Progenitor cell of endocrine pancreas (in vitro differentiated cells): ENCODE measurements around the gene TMEM51. TPM values are rescaled to one million over a fixed set of nuclear protein-coding genes. Genes with fewer than 3 reads are reported as not detected.
"Not testable (repeated sequence)": the region's sequence is repeated elsewhere in the genome, so short reads cannot be mapped to it uniquely, and the experiment has no call there.

Source experiments
- DNase-seq: peaks from one replicate; pipeline ENCODE4 v3.0.0; 2021; ENCODE audit warnings: low spot score; ENCODE audit not compliant: unreplicated experiment
- H3K27ac Mint-ChIP-seq: 2 replicates; pipeline ENCODE4 v1.8.0; 2021; ENCODE audit warnings: mild to moderate bottlenecking, moderate library complexity, mixed read lengths
- H3K27me3 Mint-ChIP-seq: 2 replicates; pipeline ENCODE4 v1.8.0; 2021; ENCODE audit warnings: mixed read lengths
- H3K36me3 Mint-ChIP-seq: 2 replicates; pipeline ENCODE4 v1.8.0; 2022; ENCODE audit warnings: mixed read lengths; ENCODE audit not compliant: insufficient read depth
- H3K4me1 Mint-ChIP-seq: 2 replicates; pipeline ENCODE4 v1.8.0; 2021; ENCODE audit warnings: low read depth, mixed read lengths
- H3K4me3 Mint-ChIP-seq: 2 replicates; pipeline ENCODE4 v1.8.0; 2021; ENCODE audit warnings: low read depth, mild to moderate bottlenecking, moderate library complexity, mixed read lengths
- H3K9me3 Mint-ChIP-seq: 2 replicates; pipeline ENCODE4 v1.8.0; 2021; ENCODE audit warnings: low read depth, mixed read lengths
- total RNA-seq: library from RNA; stranded (reverse); gene quantifications from 2 replicates; pipeline ENCODE4 v1.2.1, GENCODE V29; 2021
- TF ChIP-seq, protein P1 (sequence below): fragments of 200-600 bp; sonication (generic); IDR thresholded peaks from one replicate; pipeline ENCODE4 v1.5.0; 2021; ENCODE audit warnings: antibody characterized with exemption, mild to moderate bottlenecking; ENCODE audit not compliant: unreplicated experiment

TMEM51 gene
- total RNA-seq, 1 donor from 2014 or later = 14.8 TPM

DNA sequence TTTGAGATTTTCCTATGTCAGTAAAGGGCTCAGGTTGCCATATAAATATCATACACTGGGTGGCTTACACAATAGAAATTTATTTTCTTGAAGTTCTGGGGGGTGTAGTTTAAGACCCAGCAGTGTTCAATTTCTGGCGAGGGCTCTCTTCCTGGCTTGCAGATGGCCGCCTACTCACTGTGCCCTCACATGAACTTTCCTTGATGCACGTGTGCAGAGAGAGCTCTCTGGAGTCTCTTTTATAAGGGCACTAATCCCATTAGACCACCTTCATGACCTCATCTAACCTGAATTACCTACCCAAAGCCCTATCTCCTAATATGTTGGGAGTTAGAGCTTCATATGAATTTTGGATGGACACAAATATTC lies 21.1 kb downstream of the TMEM51 start:
- Mint-ChIP-seq H3K36me3 (no peaks in the 10 kb centered on the region), H3K4me1 (peaks cover 16% of the 10 kb centered on the region), H3K4me3 (no peak overlapping the region), H3K9me3 (no peaks in the 10 kb centered on the region), H3K27me3 (no peaks in the 10 kb centered on the region), H3K27ac (no peak overlapping the region)
- DNase-seq = no peak
- TF ChIP-seq, protein P1, sequence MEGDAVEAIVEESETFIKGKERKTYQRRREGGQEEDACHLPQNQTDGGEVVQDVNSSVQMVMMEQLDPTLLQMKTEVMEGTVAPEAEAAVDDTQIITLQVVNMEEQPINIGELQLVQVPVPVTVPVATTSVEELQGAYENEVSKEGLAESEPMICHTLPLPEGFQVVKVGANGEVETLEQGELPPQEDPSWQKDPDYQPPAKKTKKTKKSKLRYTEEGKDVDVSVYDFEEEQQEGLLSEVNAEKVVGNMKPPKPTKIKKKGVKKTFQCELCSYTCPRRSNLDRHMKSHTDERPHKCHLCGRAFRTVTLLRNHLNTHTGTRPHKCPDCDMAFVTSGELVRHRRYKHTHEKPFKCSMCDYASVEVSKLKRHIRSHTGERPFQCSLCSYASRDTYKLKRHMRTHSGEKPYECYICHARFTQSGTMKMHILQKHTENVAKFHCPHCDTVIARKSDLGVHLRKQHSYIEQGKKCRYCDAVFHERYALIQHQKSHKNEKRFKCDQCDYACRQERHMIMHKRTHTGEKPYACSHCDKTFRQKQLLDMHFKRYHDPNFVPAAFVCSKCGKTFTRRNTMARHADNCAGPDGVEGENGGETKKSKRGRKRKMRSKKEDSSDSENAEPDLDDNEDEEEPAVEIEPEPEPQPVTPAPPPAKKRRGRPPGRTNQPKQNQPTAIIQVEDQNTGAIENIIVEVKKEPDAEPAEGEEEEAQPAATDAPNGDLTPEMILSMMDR = no peak

DNA sequence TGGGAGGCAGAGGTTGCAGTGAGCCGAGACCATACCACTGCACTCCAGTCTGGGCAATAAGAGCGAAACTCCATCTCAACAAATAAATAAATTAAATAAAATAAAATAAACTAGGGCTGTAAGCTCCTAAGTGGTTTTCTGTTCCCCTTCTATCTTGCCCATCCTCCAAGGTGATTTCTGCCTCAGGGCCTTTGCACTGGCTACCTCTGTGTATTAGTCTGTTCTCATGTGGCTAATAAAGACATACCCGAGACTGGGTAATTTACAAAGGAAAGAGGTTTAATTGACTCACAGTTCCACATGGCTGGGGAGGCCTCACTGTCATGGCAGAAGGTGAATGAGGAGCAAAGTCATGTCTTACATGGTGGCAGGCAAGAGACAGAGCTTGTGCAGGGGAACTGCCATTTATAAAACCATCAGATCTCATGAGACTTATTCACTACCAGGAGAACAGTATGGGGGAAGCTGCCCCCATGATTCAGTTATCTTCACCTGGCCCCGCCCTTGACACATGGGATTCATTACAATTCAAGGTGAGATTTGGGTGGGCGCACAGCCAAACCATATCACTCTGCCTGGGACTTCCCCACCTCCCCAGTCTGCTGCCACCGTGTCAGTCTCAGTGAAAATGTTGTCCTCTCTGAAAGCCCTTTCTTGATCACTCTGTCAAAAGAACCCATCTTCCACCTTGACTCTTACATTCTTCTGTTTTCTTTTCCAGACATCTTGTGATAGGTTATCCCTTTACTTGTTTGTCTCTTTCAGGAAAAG lies 22.0 kb downstream of the TMEM51 start:
- H3K27me3 Mint-ChIP-seq, H3K36me3 Mint-ChIP-seq, DNase-seq, H3K4me3 Mint-ChIP-seq, H3K27ac Mint-ChIP-seq, H3K9me3 Mint-ChIP-seq: not testable (repeated sequence)
- peaks cover 16% of the 10 kb centered on the region for H3K4me1 Mint-ChIP-seq

DNA sequence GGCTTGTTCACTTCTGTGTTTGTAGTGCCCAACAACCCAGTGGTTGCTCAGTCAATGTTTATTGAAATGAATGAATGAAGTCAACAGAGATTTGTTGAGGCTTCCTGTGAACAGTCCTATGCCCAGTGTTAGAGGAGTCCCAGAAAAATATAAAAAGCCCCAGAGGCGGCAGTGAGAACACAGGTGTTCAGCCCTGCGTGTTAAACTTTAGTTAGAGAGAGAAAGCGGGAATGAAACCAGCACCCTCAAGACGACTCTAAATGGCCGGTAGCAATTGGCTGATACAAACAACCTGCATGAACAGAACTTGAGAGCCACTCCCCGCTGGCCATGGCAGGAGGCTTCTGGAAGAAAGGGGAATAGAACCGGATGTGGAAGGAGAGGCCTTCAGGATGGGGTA lies 22.6 kb downstream of the TMEM51 start:
- Mint-ChIP-seq H3K4me3 (no peak overlapping the region), H3K27ac (peak overlapping the region; percentile 71), H3K27me3 (no peaks in the 10 kb centered on the region), H3K9me3 (no peaks in the 10 kb centered on the region), H3K4me1 (peaks cover 16% of the 10 kb centered on the region), H3K36me3 (no peaks in the 10 kb centered on the region)
- no peak for DNase-seq
- TF ChIP-seq, protein P1 = no peak

- Mint-ChIP-seq H3K27ac (no peak overlapping the region), H3K4me1 (peaks cover 18% of the 10 kb centered on the region), H3K27me3 (no peaks in the 10 kb centered on the region), H3K9me3 (no peaks in the 10 kb centered on the region), H3K36me3 (no peaks in the 10 kb centered on the region), H3K4me3 (no peak overlapping the region)
- DNase-seq = no peak
- TF ChIP-seq, protein P1 = no peak
Measured at GRCh38 chr1:15176898-15177665, 23.5 kb downstream of the TMEM51 start.

DNA sequence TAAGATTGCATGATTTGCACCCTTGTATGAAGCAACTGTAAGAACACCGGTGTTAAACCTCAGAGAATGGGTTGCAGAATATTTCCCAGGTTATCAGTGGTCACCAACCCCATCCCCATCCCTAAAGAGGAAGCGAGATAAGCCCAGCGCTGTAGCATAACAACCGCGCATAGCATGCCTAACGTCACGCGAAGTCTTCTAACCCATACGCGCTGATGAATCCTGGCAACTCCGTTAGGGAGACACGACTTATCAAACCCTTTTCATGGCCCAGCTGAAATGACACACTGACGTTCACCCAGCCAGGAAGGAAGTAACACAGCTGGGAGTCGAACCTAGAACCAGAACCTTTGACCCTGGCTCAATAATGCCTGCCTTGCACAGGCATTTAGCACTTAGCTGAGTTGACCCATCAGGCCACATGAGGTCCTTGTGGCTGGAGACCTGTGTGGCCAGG lies 24.2 kb downstream of the TMEM51 start:
- TF ChIP-seq, protein P1 = no peak
- DNase-seq = no peak
- Mint-ChIP-seq H3K4me1 (peaks cover 13% of the 10 kb centered on the region), H3K36me3 (no peaks in the 10 kb centered on the region), H3K9me3 (no peaks in the 10 kb centered on the region), H3K27me3 (no peaks in the 10 kb centered on the region), H3K27ac (no peak overlapping the region), H3K4me3 (no peak overlapping the region)
